ELR (cell line): Measurements from ENCODE around the gene FAM124B.

ENCODE experiments used
- DNase-seq: peaks from one replicate; pipeline ENCODE4 v3.0.0-alpha.2; 2015; ENCODE audit warnings: low read depth

FAM124B gene

DNA sequence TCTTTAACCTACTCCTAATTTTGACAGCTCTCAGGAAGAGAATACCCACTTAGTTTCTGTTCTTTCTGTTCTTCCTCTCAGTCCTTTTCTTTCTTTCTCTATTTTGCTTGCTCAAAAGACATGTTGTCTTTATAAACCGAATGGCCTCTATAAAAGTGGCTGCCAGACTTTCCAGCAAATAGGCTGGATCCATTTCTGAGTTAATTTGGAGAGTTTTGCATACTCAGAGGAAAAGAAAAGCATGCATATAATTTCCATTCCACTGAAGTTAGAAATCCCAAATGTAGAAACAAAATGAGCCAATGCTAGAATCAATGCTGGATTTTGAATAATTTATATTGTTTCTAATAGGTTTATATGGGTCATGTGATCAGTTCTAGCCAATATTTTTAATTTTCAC lies 65.9 kb downstream of the FAM124B start:
- DNase-seq = no peak

DNA sequence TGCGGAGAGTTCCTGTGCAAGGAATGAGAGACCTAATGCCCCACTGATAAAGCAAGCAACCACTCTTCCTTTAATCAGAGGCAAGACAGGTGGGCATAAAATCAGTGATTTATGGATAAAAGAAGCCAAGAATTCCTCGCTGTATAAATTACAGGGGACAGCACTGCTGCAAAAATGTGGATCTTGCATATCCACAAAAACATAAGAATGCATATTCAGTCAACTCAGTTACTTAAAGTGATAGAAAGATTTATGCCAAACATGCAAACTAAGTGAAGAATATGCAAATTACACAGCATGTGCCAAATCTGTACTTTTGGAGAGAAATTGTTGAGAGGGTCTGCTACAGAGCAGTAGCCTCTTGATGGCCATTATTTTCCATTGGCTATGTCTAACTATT lies 67.2 kb downstream of the FAM124B start:
- DNase-seq = no peak

DNA sequence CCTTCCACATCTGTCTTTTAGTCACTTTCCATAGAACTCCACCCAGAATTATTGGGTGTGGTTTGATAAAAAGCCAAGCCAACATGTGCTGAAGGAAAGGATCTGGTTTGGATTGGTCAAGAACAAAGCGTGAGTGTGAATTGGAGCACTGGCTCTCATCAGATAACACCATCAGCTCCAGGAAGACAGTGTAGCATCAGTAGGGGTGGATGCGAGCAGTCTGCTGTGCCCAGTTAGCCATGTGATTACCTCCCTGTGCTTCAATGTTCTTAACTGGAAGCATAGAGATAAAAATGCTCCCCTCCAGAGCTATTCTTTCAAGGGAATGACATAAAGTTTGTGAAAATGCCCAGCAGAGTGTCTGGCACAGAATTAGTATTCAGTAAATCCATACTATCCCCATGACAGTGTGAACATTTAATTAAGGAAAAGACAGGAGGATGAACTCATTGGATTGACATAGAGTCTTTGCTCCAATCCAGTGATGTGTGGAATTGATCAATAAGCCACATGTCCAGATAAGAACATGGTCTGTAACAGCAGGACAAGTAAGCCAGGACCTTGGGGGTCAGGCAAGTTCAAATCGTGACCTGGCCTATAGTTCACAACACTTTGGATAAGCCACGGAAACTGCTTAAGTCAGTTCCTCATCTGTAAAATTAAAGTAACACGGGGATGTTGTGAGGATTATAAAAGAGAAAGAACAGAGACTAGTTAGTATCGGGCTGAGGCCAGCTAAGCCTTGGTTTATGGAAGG lies 68.0 kb downstream of the FAM124B start:
- no peak for DNase-seq

GRCh38 chr2:224331698-224332097 lies 70.2 kb downstream of the FAM124B start:
- no peak for DNase-seq

DNA sequence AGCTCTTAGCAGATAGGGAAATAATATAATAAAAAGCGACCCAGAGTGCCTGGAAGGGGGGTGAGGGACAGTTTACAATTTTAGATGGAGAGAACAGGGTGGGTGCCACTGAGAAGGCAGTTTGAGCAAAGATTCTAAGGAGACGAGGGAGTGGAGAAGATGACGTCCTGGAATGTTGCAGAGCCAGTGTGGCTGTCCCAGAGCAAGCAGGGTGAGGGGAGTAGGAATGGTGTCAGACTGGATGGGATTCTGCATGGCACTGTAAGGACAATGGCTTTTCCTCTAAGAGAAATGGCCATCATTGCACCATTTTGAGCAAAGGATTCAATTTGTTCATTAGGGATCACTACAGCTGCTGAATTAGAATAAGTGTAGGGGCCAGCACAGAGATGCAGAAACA lies 73.1 kb downstream of the FAM124B start:
- no peak for DNase-seq
